ENCODE results near the gene PARP16.

The PARP16 gene

DNA sequence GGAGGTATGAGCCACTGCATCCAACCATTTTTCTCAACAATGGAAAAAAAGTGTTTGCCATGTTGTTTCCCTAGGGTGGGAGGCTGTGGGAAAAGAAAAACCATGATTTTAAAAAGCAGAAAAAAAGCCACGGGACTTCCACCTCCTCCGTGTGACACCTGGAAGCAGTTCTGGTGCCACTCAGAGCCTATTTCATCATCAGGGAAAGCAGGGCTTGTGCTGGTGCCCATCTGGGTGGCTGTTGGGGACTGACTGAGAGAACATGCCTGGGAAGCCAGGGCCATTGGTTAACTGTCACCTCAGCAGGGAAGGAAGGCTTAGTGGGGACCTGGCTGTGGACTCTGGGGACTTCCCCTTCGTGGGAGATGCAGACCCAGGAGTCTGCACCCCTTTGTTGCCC, 25.1 kb upstream of the PARP16 start:
- DNase-seq (ENCODE audit: low read depth), result no peak

DNA sequence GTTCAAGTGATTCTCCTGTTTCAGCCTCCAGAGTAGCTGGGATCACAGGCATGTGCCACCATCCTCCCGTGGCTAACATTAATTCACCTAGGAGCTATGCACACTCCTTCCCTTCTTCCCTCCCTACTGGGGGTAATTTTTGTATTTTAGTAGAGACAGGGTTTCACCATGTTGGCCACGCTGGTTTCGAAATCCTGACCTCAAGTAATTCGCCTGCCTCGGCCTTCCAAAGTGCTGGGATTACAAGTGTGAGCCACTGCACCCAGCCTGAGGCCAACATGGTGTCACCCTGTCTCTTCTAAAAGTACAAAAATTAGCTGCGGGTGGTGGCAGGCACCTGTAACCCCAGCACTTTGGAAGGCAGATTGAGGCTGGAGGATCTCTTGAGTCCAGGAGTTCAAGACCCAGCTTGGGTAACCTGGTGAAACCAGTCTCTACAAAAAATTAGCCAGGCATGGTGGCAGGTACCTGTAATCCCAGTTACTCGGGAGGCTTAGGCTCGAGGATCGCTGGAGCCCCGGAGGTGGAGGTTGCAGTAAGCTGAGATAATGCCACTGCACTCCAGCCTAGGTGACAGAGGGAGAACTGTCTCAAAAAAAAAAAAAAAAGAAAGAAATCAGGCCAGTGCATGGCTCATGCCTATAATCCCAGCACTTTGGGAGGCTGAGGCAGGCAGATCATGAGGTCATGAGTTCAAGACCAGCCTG, 23.9 kb upstream of the PARP16 start:
- DNase-seq (ENCODE audit: low read depth), result no peak

DNA sequence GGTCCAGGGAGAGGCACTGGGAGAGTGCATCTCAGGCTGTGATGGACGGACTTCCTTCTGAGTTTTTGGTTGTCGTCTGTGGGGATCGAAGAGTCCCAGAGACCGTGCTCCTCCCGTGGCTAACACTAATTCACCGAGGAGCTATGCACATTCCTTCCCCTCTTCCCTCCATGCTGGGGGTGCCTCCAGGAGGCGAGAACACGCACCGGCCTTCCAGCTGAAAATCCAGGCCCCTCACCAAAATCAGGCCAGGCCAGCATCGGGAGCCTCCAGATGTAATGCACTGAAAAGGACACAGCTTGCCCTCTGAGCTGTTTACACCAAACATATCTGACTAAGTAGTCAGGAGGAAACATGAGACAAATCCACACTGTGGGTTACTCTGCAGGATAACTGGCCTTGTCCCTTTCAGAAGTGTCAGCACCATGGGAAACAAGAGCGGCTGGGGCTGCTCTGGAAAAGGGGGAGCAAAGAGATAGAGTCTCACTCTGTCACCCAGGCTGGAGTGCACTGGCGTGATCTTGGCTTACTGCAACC, 23.3 kb upstream of the PARP16 start:
- no peak for DNase-seq (ENCODE audit: low read depth)

DNA sequence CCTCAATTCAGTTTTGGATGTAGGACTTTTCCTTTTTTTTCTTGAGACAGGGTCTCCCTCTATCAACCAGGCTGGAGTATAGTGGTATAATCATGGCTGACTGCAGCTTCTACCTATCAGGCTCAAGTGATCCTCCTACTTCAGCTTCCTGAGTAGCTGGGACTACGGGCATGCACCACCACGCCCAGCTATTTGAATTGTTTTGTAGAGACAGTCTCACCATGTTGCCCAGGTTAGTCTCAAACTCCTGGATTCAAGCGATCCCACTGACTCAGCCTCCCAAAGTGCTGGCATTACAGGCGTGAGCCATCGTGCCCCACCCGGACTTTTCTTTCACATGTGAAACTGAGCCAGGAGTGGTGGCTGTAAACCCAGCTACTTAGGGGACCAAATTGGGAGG, 21.3 kb upstream of the PARP16 start:
- DNase-seq (ENCODE audit: low read depth), result no peak

DNA sequence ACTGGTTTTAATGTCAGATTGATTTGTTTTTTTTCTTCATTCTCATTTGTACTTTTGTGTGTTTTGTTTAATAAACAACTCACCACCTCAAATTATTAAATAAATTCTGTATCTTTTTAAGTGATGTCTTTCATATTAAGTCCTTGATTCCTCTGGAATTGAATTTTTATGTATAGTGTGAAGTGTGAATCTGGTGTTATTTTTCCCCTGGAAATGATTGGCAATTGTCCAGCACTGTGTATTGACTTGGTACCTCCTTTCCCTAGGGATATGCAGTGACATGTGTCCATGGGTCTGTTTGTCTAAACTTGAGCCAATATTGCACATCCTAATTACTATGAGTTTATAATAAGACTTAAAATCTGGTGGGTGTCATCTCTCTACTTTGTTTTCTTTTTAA, 19.9 kb upstream of the PARP16 start:
- DNase-seq (ENCODE audit: low read depth), result no peak

DNA sequence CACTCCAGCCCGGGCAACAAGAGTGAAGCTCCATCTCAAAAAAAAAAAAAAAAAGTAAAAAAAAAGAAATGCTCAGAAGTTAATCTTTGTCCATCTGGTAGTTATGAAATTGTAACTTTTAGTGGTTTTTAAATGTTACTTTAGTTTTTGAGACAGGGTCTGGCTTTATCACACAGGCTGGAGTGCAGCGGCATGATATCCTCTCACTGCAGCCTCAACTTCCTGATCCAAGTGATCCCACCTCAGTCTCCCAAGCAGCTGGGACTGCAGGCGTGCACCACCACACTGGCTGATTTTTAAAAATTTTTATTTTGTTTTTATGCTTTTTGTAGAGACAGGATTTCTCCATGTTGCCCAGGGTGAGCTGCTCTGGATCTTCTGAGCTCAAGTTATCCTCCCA, 19.1 kb upstream of the PARP16 start:
- DNase-seq (ENCODE audit: low read depth), result no peak

DNA sequence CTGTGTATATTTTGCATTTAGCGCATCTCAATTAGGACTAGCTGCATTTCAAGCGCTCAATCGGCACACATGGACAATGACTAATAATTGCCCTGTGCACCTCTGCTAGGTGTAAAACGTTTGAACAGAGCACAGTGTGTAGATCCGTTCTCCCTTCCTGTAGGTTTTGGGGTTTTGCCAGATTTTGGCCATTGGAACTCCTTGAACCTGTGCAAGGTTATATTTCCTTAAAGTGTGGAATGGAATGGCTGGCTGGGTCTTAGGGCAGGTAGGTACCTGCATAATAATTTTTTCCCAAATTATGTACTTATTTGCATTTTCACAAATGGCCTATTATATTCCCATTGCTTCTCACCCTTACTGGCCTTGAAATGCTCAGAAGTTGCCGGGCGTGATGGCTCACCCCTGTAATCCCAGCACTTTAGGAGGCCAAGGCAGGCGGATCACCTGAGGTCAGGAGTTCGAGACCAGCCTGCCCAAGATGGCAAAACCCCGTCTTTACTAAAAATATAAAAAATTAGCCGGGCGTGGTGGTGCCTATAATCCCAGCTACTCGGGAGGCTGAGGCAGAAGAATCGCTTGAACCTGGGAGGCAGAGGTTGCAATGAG, 18.6 kb upstream of the PARP16 start:
- no peak for DNase-seq (ENCODE audit: low read depth)

DNA sequence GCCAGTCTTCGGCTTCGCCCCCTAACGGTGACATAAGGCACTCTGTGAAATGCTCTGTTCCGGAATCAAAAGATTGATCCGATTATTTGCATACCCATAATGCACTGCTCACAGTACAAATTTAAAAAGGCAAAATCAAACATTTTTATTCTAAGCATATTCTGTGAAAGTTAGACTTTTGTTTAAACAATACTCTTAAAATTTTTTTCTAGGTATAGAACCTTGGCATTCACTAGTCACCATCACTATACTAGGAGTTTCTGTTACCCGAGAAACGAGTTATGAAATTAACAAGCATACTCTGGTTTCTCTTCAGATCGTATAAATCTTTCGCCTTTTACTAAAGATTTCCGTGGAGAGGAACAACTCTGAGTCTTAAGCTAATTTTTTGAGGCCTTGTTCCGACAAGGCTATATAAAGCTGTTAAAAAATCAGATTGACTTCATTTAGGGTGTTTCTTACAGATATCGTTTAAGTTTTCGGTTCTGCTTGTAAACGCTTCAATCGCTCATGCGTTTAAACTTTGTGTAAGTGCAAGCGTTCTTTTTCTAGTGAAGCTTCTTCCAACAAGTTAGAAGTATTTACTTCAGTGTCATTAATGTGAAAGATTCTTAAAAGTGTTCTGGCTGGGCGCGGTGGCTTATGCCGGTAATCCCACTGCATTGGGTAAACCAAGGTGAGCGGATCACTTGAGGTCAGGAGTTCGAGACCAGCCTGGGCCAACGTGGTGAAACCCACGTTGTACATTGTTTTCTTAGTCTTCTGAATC, 17.9 kb upstream of the PARP16 start, which contains the start of gene RNU5B-1:
TSS of gene RNU5B-1 (plus strand) at position 297 of the 769 bp plus-strand sequence.
- peak; percentile 95 for DNase-seq (ENCODE audit: low read depth)

DNA sequence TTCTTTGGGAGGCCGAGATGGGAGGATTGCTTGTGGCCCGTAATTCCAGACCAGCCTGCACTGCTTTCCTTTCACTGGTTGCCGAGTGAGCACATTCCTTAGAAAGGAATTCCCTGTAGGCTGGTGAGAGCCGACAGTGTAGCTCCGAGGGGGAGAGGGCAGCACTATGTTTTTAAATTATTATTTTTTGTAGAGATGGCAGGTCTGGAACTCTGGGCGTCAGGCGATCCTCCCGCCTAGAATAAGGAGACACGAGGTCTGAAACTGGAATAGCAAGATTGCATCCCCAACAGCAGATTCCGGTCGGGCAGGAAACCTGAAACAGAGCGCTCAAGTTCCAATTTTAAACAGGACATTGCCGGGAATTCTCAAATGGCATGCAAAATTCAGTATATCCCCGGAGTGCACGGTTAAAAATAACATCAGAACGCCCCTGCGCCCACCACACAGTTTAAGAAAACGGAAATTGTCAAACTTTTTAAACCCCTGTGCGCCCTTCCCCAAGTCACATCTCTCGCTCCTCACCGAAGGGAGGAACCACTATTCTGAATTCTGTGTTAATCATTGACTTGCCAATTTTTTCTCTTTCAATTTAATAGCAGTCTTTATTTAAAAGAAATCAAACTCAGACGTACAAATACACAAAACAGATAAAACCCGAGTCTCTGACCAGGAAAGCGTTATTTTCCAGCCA, 17.2 kb upstream of the PARP16 start:
- peak; percentile 38 for DNase-seq (ENCODE audit: low read depth)

DNA sequence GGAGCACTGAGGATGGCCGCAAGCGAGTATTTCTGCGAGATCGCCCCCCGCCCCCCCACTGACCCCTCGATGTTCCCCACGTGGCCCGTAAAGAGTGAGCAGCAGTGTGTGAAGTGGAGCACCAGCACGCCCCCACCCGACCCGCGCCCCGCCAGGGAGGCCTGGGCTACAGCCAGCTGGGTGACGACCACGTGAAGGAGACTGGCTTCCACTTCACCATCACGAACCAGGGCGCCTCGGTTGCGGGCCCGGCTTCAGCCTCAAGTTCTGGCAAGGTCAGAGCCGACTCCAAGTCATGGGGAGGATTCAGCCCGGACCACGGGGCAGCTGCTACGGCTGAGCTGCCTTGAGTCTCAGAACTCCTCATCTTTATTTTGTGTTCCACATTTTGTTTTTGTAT, 15.4 kb upstream of the PARP16 start:
- DNase-seq (ENCODE audit: low read depth), result no peak

DNA sequence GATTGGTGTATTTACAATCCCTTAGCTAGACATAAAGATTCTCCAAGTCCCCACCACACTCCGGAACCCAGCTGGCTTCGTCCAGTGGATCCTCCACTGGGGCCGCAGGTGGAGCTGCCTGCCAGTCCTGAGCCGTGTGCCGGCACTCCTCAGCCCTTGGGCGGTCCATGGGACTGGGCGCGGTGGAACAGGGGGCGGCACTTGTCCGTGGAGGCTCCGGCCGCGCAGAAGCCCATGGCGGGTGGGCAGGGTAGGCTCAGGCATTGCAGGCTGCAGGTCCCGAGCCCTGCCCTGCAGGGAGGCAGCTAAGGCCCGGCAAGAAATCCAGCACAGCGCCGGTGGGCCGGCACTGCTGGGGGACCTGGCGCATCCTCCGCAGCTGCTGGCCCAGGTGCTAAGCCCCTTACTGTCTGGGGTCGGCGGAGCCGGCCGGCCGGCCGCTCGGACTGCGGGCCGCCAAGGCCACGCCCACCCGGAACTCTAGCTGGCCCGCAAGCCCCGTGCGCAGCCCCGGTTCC, 14.3 kb upstream of the PARP16 start:
- no peak for DNase-seq (ENCODE audit: low read depth)

DNA sequence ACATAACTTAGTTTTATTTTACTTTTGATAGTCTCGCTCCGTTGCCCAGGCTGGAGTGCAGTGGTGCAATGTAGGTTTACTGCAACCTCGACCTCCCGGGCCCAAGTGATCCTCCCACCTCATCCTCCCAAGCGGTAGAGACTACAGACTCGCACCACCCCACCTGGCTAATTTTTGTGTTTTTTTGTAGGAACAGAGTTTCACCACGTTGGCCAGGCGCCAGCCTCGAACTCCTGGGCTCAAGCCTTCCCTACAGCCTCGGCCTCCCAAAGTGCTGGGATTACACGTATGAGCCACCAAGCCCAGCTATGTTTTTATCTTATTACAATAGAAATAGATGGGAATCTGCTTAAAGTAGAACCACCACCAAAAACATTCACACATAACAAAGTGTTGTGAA, 12.0 kb upstream of the PARP16 start:
- DNase-seq (ENCODE audit: low read depth), result no peak

DNA sequence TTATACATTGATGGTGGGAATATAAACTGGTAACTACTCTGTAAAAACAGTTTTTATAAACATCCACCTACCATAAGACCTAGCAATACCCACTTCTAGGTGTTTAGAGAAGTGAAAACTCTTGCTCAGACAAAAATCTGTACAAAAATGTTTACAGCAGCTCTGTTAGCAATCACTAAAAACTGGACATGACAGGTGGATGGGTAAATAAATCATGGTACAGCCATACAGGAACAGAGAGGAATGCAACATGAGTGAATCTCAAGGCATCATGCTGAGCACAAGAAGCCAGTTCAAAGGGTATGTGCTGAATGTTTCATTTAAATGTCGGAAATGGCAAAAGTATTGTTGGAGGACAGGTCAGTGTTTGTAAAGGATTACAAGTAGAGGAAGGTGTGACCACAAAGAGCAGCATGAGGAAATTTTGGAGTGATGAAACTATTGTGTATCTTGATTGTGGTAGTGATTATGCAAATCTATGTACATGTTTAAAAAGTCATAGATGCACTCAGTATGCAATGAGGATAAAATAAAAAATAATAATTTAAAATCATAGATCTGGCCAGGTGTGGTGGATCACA, 6.3 kb upstream of the PARP16 start:
- DNase-seq (ENCODE audit: low read depth), result no peak

DNA sequence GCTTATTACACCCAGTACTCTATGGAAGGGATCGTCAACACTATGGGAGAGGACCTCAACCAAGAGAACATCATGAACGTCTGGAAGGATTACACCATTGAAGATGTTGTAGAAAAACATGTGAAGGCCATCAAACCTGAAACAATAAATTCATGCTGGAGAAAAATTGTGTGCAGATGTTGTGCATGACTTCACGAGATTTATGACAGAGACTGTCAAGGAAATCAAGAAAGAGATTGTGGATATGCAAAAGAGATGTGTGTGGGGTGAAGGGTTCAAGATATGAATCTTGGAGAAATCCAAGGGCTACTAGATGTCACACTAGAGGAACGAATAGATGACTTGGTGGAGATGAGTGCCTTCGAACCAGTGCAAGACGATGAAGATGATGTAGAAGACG, 3.5 kb upstream of the PARP16 start:
- DNase-seq (ENCODE audit: low read depth), result no peak

DNA sequence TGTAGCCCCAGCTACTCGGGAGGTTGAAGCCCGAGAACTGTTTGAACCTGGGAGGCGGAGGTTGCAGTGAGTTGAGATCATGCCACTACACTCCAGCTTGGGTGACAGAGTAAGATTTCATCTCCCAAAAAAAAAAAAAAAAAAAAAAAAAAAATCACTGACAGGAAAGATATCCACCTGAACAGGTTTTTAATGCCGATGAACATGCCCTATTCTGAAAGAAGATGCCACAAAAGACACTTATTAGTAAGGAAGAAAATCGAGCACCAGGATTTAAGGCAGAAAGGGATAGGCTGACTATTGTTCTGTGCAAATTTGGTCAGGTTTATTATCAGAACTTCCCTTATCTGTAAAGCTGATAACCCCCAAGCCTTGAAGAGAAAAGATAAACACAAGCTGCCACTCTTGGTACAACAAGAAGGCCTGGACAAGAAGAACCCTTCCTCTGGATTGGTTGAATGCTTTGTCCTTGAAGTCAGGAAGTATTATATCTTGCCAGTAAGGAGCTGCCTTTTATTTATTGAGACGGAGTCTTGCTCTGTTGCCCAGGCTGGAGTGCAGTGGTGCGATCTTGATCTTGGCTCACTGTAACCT, 2.7 kb upstream of the PARP16 start:
- no peak for DNase-seq (ENCODE audit: low read depth)

DNA sequence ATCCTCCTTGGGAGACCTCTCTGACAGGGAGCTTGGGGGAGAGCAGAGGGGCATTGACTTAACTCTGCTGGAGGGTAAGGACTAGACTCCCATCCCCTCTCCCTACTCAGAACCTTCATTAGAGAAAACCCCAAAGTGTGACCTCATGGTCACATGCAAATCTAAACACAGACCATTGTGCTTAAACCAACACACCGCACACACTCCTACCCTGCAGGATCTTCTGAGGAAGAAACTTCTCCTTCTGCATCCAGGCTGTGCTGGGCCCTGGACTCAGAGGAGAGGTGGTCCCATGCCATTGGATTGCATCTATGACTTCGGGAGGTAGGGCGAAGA, 805 bp upstream of the PARP16 start:
- no peak for DNase-seq (ENCODE audit: low read depth)

DNA sequence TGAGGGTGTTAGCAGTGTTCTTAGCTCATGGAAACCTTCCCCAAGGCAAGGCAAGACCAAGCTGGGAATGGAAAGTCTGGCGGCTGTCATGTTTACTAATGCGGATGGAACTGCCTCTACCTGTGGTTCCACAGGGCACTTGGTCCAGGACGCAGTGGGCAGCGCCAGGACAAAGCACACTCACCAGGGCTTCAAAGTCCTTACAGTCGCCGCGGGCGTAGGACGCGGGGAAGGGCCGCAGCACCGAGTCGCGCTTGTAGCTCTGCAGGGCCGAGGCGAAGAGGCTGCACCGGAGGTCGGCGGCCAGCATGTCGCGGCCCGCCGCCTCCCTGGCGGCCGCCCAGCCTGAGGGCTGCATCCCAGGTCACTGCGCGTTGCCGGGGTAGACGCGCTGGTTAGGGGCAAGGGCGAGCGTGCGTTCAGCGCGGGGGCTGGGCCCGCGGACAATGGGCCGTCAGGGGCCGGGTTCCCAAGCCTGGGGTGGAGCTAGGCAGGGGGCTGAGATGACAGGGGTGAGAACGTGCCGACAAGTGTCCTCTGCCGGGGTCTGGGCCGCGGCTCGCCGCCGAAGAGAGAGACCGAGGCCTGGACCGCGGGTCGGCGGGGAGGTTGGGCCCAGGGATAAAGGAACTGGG, 497 bp downstream of the PARP16 start:
- DNase-seq (ENCODE audit: low read depth), result no peak

DNA sequence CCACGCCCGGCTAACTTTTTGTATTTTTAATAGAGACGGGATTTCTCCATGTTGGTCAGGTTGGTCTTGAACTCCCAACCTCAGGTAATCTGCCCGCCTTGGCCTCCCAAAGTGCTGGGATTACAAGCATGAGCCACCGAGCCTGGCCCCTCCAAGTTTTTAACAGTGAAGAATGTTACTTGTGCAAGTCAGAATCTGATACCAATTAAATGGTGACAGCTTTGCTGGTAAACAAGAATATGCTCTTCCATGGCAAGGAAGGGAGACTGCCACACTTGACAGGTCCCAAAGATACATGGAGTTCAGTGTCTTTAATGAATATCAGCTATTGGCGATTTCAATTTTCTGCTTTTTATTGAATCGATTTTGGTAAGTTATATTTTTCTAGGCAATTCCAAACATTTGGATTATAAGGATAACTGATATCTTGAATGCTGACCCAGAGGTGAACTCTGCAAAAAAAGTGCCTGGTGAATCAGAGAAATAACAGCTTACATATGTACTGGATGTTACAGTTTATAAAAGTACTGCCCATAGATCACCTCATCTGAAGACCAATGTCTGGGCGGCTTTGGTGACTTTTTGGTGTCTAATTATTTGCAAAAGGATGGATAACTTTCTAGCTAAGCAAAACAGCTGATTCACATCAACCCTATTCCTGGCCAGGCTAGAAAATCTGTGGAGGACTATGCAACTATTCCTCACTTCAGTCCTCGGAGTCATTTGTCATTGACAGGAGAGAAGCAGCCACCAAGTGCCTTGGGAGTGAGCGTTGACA, 1.2 kb downstream of the PARP16 start:
- peak; percentile 32 for DNase-seq (ENCODE audit: low read depth)

DNA sequence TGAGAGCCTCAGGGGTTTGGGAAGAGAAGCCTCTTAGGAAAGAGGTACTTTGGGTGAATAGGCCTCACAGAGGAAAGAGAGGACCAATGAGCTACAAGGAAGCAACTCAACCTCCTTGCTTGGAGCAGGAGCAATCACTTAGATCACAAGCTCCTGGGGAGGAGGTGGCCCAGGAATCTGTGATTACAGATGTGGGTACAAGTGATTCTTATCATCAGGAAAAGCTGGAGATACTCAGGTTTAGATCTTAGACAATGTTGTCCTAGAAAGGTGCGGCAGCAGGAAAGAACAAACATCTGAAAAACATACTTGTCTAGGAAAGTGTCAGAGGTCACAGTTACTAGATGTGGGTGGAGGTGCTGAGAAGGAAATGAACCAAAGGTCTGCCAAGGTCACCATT, 8.2 kb downstream of the PARP16 start:
- DNase-seq (ENCODE audit: low read depth), result no peak

DNA sequence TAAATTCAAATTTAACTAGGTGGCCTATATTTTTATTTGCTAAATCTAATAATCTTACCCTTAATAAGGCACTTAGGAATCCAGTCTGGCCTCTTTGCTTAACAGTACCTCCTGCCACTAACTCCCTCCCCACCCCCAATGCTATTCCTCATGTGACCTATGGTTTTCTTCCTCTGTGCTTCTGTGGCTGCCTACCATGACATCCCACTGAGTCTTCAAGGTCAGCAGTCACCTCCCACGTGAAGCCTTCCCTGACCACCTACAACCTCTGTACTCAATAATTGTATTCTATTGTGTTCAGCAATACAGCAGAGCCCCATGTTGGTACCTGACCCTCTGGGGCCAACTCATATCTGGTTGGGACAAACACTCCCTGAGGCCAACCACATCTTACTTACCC, 9.7 kb downstream of the PARP16 start:
- no peak for DNase-seq (ENCODE audit: low read depth)

Measured in HS-5 (cell line).